A673 (cell line): ENCODE measurements around the gene IL18. TPM values are rescaled to one million over a fixed set of nuclear protein-coding genes. Genes with fewer than 3 reads are reported as not detected.

Experiments
- BruUV-seq: library from RNA; stranded (reverse); fragments of 400-500 nt; replicated peaks from 2 replicates; lab custom pipeline; 2021; lab: Mats Ljungman, UMichigan
- CTCF ChIA-PET: fragments of 300-600 bp; sonication (Branson Sonifier 250); formaldehyde crosslinking; loops from one replicate; lab custom pipeline; 2022; ENCODE audit warnings: antibody characterized with exemption; lab: Charles Lee
- POLR2A ChIA-PET: fragments of 300-600 bp; sonication (Branson Sonifier 250); formaldehyde crosslinking; loops from one replicate; lab custom pipeline; 2022; ENCODE audit warnings: antibody characterized with exemption; ENCODE audit not compliant: low non-redundant PET; lab: Charles Lee
- DNase-seq: peaks from one replicate; pipeline ENCODE4 v3.0.0-alpha.2; 2015; ENCODE audit warnings: low spot score
- H3K27ac ChIP-seq: fragments of 200-600 bp; sonication (generic); 2 replicates; pipeline ENCODE4 v1.5.1; 2016; ENCODE audit warnings: mixed run types, low read depth, mild to moderate bottlenecking, mixed read lengths, antibody characterized with exemption, low read length; ENCODE audit not compliant: poor library complexity, severe bottlenecking
- H3K27me3 ChIP-seq: fragments of 200-600 bp; sonication (generic); replicated peaks from 2 replicates; pipeline ENCODE4 v1.6.1; 2017; ENCODE audit warnings: mixed run types, low read depth, mild to moderate bottlenecking, mixed read lengths, antibody characterized with exemption, low read length; ENCODE audit not compliant: insufficient read depth, poor library complexity
- H3K36me3 ChIP-seq: fragments of 200-600 bp; sonication (generic); 2 replicates; pipeline ENCODE4 v1.6.1; 2016; ENCODE audit warnings: mixed run types, mild to moderate bottlenecking, mixed read lengths, antibody characterized with exemption, low read length; ENCODE audit not compliant: insufficient read depth, poor library complexity, severe bottlenecking
- H3K4me1 ChIP-seq: fragments of 200-600 bp; sonication (generic); 2 replicates; pipeline ENCODE4 v1.6.1; 2017; ENCODE audit warnings: mixed run types, mild to moderate bottlenecking, mixed read lengths, antibody characterized with exemption, low read length; ENCODE audit not compliant: insufficient read depth, poor library complexity, severe bottlenecking
- H3K4me3 ChIP-seq: fragments of 200-600 bp; sonication (generic); 2 replicates; pipeline ENCODE4 v1.5.1; 2016; ENCODE audit warnings: low read depth, mixed run types, mild to moderate bottlenecking, mixed read lengths, low read length; ENCODE audit not compliant: poor library complexity, severe bottlenecking
- H3K9me3 ChIP-seq: fragments of 200-600 bp; sonication (generic); 2 replicates; pipeline ENCODE4 v1.6.1; 2016; ENCODE audit warnings: mixed run types, low read depth, mild to moderate bottlenecking, mixed read lengths, antibody characterized with exemption, low read length; ENCODE audit not compliant: poor library complexity, severe bottlenecking
- EZH2 ChIP-seq: fragments of 200-600 bp; sonication (generic); IDR thresholded peaks from 2 replicates; pipeline ENCODE4 v1.6.1; 2017; ENCODE audit warnings: borderline replicate concordance, low read depth, mild to moderate bottlenecking, mixed read lengths, antibody characterized with exemption, low read length; ENCODE audit not compliant: poor library complexity, severe bottlenecking
- intact Hi-C: fragments of 100-400 bp; cut with micrococcal nuclease; formaldehyde crosslinking; loops from one replicate; pipeline ENCODE4 v1.10.0; 2022; ENCODE audit not compliant: unreplicated experiment
- total RNA-seq: library from RNA; stranded (reverse); gene quantifications from 2 replicates; pipeline ENCODE4 v1.2.3, GENCODE V29; 2021
- TF ChIP-seq, protein P1 (sequence below): fragments of 300-800, 200-600 bp; sonication (generic); conservative IDR thresholded peaks from 2 replicates; pipeline ENCODE4 v1.5.1; 2017; ENCODE audit warnings: low read depth, mild to moderate bottlenecking, antibody characterized with exemption, low read length, moderate library complexity, mixed read lengths

The IL18 gene
- total RNA-seq, 1 experiment from 2014 or later, result not detected

DNA sequence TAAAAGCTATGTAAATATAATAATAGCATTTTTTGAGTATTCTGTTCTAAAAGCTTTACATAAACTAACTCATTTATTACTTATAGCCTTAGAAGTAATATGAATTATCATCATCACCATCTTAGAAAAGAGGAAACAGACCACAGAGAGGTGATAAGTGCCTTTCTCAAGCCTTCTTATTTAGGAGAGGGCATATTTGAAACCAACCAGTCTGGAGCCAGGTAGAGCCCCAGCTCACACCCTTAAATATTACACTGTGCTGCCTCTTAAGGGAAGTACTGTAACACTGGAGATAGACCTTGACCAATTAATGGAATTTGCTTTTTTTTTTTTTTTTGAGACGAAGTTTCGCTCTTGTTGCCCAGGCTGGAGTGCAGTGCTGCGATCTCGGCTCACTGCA is 13.7 kb upstream of the IL18 start:
- no peaks in the 10 kb centered on the region for H3K27me3 ChIP-seq
- ChIA-PET POLR2A (no interaction called here), CTCF (no interaction called here)
- BruUV-seq, result no TSS peak
- TF ChIP-seq EZH2, result no peak
- TF ChIP-seq, protein P1, sequence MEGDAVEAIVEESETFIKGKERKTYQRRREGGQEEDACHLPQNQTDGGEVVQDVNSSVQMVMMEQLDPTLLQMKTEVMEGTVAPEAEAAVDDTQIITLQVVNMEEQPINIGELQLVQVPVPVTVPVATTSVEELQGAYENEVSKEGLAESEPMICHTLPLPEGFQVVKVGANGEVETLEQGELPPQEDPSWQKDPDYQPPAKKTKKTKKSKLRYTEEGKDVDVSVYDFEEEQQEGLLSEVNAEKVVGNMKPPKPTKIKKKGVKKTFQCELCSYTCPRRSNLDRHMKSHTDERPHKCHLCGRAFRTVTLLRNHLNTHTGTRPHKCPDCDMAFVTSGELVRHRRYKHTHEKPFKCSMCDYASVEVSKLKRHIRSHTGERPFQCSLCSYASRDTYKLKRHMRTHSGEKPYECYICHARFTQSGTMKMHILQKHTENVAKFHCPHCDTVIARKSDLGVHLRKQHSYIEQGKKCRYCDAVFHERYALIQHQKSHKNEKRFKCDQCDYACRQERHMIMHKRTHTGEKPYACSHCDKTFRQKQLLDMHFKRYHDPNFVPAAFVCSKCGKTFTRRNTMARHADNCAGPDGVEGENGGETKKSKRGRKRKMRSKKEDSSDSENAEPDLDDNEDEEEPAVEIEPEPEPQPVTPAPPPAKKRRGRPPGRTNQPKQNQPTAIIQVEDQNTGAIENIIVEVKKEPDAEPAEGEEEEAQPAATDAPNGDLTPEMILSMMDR, result no peak
- H3K9me3 ChIP-seq, result no peaks in the 10 kb centered on the region
- peaks cover 12% of the 10 kb centered on the region for H3K4me1 ChIP-seq
- no peaks in the 10 kb centered on the region for H3K36me3 ChIP-seq
- no peak overlapping the region for H3K4me3 ChIP-seq
- intact Hi-C loops, result loop anchor here (10.0 kb wide), 1 partner anchor 303 kb away; the partner anchor contains the start of genes ALG9, CFAP68 and FDXACB1
- no peak for DNase-seq
- H3K27ac ChIP-seq, result no peak overlapping the region

DNA sequence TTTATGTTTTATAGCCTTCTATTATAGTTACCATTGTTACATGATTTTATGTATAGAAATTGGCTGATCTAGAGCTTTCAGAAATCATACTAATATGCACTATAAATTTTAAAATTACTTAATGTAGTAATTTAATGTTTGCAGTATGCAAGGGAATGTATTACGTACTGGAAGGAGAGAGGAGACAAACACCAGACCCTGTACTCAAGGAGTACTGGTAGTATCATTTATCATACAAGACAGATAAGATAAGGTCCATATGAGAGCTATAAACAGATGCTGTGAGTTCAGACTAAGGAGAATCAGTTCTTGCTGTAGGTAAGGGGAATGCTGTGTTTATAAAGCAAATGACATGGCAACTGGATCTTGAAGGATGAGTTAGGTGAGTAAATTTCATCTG is 12.2 kb upstream of the IL18 start:
- Histone ChIP-seq H3K4me3 (no peak overlapping the region), H3K27me3 (no peaks in the 10 kb centered on the region), H3K4me1 (peaks cover 14% of the 10 kb centered on the region), H3K36me3 (no peaks in the 10 kb centered on the region), H3K9me3 (no peaks in the 10 kb centered on the region), H3K27ac (no peak overlapping the region)
- CTCF ChIA-PET, result no interaction called here
- BruUV-seq, result no TSS peak
- POLR2A ChIA-PET, result no interaction called here
- intact Hi-C loops, result loop anchor here (10.0 kb wide), 1 partner anchor 301 kb away; the partner anchor contains the start of genes ALG9, CFAP68 and FDXACB1
- TF ChIP-seq, protein P1, result no peak
- TF ChIP-seq EZH2, result no peak
- DNase-seq, result no peak

DNA sequence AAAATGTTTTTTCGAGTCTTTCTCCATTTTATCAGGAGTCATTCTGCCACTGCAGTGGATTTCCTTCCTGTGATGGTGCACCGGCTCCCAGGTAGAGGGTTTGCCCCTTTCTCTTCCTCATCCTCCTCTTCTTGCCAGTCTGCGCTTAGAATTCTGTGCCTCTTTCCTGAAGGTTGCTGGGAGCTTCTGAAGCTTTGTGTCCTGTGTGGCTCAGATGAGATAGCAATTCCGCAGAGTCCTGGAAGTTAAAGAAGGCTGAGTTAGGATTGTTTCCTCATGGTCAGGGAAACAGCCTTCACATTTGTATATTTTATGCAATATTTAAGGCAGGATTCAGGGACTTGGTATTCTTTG is 11.7 kb upstream of the IL18 start:
- Histone ChIP-seq H3K27me3 (no peaks in the 10 kb centered on the region), H3K4me1 (peaks cover 14% of the 10 kb centered on the region), H3K9me3 (no peaks in the 10 kb centered on the region), H3K4me3 (peak overlapping the region; percentile 30), H3K27ac (no peak overlapping the region), H3K36me3 (no peaks in the 10 kb centered on the region)
- no TSS peak for BruUV-seq
- no peak for TF ChIP-seq EZH2
- TF ChIP-seq, protein P1, result no peak
- DNase-seq, result no peak
- ChIA-PET CTCF (interaction anchor here (0.8 kb wide), 2 partner anchors 54 to 62 kb away, joined by 5 to 8 read pairs; no protein-coding TSS in a partner anchor), POLR2A (no interaction called here)
- intact Hi-C loops, result loop anchor here (1.0 to 10.0 kb wide), 2 partner anchors 62 to 301 kb away; partner anchors contain the start of genes ALG9, CFAP68 and FDXACB1
